GM18909 (cell line): ENCODE results near the gene TAB3.

Source experiments
- ATAC-seq: cut with Tn5 transposase; IDR thresholded peaks from one replicate; pipeline ENCODE4 v1.9.1; 2021; ENCODE audit warnings: mild to moderate bottlenecking; ENCODE audit not compliant: unreplicated experiment, poor library complexity

The TAB3 gene, protein sequence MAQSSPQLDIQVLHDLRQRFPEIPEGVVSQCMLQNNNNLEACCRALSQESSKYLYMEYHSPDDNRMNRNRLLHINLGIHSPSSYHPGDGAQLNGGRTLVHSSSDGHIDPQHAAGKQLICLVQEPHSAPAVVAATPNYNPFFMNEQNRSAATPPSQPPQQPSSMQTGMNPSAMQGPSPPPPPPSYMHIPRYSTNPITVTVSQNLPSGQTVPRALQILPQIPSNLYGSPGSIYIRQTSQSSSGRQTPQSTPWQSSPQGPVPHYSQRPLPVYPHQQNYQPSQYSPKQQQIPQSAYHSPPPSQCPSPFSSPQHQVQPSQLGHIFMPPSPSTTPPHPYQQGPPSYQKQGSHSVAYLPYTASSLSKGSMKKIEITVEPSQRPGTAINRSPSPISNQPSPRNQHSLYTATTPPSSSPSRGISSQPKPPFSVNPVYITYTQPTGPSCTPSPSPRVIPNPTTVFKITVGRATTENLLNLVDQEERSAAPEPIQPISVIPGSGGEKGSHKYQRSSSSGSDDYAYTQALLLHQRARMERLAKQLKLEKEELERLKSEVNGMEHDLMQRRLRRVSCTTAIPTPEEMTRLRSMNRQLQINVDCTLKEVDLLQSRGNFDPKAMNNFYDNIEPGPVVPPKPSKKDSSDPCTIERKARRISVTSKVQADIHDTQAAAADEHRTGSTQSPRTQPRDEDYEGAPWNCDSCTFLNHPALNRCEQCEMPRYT

DNA sequence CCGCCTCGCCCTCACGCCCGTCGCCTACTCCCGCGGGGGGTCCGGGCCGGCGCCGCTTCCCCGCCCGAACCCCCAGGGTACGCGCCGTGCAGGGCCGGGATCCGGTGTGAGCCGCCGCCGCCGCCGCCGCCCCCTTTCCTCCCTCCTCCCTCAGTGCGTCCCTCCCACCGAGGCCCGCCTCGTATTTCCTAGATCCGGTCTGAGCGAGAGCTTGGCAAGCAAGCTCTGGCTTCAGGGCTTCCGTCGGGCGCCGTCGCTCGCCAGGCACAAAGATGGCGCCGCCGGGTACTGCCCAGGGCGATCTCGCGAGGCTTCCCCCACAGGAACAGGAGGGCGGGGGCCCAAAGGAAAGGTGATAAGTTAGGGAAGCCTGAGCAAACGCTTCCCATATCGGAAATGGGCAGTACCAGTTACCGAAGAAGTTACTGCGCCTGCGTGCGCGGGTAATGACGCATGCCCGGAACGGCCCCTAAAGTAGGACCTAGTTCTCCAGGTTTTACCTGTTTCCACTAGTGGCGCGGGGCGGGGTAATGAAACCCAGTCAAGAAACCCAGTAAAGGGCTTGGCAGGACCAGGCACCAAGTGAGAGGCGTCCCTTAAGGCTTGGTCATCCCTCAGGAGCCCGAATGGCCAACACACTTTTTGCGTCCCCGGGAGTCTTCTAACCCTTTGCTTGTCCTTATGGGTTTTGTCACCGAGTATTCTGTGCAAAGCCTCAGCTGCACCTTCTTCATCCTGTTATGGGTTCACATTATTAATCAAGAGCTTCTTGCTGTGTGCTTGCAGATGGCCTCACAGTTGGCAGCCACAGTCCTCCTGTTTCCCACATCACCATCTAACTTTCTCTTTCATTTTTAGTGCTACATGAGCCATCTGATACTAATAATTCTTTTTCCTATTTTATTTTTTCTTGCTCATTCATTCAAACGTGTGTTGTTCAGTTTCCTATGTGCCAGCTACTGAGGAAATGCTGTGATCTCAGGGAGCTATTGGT, at the start of gene TAB3:
Gene TAB3, minus strand, starts transcription at position 108 of the 994 bp plus-strand sequence. CDS start 29,666 bp downstream, outside the sequence.
- peak; percentile 91 for ATAC-seq

DNA sequence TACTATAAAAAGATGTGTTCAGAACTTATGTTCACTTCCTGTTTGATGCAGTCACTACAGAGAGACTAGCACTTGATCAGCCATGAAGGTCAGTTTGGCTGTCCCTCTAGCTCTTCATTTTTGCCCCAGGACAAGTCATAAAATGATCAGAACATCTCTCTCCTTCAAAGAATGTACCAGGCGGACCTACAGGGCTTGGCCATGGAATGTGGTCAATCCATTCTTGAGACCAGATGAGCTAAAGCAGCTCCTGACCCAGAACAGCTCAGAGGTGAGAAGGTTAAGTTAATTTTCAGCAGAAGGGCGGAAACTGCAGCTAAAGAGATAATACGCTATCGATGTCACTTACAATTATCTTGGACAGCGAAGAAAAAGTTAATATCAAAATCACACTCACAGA, 49.2 kb upstream of the TAB3 start:
- ATAC-seq: no peak

DNA sequence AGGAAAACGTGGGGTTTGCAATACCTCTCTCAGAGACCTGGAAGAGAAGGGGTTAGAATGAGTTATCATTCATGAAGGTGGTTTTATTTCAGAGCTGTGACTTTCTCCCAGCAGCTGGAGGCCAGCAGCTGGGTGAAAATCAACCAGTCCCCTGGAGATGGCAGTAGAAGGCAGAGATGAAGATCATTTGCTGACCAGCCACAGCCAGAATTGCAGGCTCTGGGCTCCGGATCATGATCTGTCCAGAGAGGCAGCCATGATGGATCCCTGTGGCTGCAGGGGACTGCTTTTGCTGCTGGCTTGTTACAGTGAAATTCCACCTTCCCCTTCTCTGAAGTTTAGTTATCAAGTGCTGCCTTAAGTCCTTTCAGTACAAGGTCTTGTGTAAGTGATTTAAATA, 46.9 kb upstream of the TAB3 start:
- ATAC-seq: no peak

DNA sequence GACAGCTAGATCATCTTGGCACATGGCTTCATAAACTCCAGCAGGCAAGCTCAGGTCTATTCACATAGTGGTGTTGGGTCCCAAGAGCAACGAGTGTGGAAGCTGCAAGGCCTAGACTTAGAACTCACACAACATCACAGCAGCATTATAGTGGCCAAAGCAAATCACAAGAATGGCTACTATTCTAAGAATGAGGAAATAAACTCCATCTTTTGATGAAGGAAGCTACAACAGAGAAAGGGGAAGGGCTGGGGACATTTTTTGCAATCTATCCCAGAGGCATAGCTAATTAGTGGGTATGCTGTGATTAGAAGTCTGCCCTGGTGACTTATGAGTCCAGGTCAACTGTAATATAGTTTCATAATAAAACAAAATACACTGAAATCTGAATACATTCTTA, 42.9 kb upstream of the TAB3 start:
- no peak for ATAC-seq

DNA sequence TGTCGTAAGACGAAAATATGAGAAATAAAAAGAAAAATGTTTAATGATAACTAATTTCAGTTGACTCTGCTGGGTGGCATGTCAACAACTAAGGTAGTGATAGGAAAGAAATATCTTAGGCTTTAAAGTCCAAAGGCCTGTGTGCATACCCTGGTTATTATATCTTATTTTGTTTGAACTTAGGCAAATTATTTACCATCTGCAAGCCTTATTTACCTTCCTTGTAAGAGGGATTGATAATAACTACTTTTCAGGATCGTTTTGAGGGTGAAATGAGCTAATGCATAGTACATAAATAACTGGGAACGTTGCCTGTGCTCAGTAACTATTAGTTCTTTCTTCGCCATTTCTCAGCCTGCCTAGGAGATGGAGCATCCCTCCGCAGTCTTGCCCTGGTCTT, 41.6 kb upstream of the TAB3 start:
- no peak for ATAC-seq

DNA sequence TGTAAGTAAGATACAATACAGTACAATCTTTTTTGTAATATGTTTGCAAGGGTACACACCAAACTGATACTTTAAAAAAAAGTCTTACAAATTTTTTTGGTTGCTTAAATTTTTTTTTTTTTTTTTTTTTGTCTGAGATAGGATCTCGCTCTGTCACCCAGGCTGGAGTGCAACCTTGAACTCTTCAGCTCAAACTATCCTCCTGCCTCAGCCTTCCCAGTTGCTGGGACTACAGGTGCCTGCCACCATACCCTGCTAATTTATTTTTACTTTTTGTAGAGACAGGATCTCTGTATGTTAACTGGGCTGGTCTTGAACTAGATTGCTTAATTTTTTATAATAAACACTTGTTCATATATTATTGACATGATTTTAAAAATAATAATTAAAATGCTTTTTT, 41.1 kb upstream of the TAB3 start:
- ATAC-seq: no peak

DNA sequence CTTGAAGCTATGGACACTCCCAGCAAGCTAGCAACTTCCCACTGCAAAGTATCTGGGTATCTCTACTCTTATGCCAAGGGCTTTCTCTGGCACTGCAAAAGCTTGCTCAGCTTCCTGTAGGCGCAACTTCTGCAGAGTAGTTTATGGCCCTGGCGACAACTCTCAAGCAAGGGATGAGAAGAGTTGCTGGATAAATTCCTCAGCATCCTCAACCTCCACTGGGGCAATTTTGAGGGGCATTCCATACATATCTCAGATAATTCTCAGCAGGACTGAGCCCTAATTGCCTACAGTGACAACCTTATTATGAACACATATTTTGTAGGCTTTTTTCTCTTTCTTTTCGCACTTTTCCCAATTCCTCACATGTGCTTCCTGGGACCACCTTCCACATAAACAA, 31.2 kb upstream of the TAB3 start:
- ATAC-seq: no peak

DNA sequence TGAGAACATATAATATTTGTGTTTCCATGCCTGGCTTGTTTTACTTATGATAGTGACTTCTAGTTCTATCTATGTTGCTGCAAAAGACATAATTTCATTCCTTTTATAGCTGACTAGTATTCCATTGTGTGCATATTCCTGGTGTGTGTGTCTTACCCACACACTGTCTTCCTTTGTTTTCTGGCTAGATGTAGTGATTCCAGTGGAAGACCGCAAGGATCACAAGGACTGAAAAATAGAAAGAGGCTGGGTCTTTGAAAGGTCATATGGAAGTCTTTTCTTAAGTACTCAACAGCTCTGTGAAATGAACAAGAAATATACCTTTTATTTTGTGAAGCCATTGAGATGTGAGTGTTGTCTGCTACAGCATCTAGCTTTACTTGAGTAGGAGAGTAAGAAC, 29.4 kb upstream of the TAB3 start:
- no peak for ATAC-seq

DNA sequence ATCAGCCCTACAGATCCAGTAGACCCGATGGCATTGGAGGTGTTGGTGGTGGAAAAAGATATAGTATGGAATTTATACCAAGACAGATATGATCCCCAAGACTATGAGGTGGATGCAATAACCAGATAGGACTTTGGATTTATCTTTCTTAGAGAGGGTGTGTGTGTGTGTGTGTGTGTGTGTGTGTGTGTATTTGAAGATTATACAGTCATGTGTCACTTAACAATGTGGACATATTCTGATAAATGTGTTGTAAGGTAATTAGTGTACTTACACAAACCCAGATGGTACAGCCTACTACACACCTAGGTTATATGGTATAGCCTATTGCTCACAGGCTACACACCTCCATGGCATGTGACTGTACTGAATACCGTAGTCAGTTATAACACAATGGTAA, 24.4 kb upstream of the TAB3 start:
- no peak for ATAC-seq

DNA sequence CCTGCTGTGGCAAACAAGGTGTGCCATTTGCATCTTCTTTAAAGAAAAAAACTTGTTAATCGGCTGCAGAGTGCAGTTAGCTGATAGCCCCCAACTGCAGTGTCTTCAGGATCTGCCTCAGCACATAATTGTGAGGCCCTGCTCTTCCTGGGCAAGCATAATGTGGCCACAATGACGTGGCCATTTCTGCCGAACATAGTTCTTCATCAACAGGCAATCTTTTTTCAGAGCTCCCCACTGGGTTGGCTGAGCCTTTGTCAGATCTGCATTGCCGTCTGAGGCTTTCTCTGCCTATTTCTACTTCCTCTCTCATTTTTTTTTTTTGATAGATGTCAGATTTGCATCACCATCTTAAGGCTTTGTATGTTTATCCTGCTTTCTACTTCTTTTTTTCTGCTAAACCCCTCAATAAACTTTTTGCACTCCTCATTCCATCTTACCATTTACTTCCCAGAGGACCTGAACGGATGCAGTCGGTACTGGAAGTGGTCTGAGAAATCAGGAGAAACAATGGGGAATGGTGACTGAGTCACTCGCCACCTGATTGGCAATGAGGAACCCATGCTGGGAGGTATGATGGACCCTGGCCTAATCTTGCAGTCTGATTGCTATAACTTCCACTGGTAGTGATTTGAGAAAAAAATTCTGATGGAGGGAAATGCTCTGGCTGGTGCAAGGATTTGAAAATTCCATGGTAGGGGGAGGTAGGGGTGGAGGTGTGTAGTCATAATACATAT, 21.2 kb upstream of the TAB3 start:
- ATAC-seq: no peak

DNA sequence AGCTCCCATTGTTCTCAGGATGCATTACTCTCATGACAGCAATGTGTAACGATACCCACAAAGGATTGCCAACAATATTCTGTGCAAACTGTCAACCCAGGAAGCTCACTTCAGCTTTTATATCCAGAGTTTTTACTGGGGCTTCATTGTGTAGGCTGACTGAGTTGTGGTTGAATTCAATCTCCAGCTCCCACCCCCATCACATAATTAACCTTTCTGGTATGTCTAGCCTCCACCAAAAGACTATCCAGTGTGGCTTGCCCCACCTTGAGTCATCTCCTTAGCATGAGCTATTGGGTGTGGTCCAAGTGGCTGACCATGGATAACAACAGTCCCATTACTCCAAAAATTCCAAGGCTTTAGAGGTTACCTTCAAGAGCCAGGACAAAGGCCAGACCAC, 17.7 kb upstream of the TAB3 start:
- no peak for ATAC-seq

DNA sequence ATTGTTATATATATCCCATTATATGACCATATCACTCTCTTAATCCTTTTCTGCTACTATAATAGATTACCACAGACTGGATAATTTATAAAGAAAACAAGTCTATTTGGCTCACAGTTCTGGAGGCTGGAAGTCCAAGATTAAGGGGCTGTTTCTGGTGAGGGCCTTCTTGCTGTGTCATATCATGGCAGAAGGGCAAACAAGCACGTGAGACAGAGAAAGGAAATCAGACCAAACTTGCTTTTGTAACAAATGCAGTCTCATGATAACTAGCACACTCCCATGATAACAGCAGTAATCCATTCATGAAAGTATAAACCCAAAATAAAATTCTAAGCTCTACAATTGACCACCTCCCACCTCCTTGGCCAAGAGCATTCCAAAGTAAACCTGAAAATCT, 16.3 kb upstream of the TAB3 start:
- ATAC-seq: no peak

DNA sequence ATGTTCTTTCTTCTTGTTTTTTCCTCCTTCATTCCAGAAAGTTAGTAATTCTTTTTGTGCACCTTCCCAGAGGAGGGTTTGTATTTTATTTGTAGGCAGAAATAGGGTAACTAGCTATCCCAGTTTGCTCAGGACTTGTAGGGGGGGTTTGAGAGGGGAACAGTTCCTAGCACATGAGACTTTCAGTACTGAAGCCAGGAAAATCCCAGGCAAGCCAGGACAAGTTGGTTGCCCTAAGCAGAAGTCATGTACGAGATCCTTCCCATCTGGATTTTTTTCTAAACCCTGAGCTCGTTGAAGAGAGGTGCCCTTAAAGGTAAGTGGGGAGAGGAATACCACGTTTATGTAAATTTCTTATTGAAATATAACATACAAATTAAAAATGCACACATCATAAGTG, 15.6 kb upstream of the TAB3 start:
- no peak for ATAC-seq

DNA sequence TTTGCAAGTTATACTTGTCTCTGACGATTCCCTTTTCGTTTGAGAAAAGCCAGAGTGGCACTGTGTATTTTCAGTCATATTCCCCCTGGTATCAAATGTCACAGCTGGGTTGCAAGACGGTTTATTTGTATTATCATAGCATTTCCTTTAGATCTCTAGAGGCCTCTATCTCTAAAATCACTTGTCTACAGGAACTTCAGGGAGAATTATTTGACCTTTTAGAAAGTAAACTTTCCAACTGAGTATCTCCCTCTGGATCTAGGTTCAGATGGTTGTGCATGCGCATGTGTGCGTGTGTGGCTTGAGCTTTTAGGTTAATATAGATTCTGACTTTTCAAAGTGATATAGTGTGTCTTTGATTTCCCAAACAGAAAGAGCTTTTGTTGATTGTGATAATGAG, 15.1 kb upstream of the TAB3 start:
- no peak for ATAC-seq

DNA sequence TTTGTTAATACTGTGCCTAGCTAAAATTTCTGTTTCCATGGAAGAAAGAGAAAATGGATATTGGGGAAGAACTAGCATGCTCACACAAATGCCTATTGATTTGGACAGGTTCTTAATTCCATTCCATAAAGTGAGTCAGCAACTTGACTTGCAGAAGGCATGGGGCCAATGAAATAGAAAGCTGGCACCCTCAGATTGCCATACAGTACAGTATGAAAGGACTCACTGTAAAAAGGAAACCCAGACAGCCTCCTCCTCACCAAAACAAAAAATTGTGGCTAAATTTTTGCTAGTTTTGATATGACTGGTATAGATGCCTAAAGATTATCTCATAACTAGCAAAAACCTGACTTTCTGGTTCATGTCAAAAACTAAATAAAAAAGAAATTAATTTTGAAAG, 11.2 kb upstream of the TAB3 start:
- ATAC-seq: no peak

DNA sequence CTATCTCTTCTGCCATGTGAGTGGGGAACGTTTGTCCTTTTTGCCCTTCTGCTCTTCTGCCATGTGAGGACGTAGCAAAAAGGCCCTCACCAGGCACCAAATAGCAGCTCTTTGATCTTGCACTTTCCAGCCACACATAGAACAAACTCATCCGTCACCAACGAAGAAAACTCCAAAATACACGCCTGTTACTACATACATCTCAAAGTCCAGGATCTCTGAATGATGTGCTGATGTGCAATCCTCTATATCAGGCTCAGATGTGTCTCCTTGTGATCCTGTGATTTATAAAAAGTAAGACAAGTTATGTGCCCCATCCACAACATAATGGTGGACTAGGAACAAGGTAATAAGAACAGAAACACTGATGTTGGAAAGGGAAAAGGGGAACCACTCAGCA, 9.8 kb upstream of the TAB3 start:
- no peak for ATAC-seq

DNA sequence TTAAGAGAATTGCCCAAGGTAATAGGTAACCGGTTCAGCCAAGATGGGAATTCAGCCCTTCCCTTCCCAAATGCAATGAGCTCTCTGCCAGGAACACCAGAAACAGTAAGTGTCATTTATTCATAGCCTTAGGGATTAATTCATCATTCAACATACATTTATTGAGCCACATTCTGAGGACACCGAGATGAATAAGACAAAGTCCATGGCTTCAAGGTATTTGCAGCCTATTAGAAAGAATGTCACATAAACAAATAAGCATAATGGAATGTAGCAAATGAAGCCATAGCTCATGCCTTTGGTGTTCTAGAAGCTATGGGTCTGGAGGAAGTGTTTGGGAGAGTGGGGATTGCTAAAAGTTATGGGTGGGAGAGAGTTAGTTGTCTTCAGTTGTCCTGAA, 6.3 kb upstream of the TAB3 start:
- ATAC-seq: no peak

DNA sequence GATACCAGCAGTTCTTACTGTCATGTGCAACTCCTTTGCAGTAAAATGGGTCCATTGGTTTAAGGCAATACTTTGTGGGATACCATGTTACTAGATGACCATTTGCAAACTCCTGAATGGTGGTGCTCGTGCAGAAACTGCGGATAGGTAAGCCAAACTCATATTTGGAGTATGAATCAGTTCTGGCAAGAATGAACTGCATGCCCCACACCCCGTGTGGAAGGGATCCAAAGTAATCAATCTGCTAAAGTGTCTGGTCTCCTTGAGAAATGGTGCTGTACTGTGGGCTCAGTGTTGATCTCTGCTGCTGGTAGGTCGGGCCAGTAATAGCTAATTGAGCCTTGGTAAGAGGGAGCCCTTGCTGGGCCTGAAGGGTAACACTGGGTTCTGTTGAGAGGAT, 4.2 kb upstream of the TAB3 start:
- ATAC-seq: no peak

DNA sequence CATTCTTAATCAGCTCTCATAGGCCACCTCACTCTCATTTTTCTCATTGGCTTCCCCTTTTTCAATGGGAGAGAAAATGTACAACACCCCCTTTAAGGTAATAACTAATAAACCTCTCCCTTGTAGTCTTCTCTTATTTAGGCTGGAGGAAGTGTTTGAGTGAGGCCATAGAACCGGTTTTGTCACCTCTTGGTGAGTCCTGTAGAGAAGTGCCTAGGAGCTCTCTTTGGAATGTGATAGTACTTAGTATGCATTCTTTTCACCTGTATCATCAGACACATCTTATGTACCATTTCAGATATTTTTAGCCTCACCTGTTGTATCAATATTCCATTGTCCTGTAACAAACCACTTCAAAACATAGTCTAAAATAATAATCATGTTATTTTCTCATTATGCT, 3.5 kb upstream of the TAB3 start:
- ATAC-seq: no peak

DNA sequence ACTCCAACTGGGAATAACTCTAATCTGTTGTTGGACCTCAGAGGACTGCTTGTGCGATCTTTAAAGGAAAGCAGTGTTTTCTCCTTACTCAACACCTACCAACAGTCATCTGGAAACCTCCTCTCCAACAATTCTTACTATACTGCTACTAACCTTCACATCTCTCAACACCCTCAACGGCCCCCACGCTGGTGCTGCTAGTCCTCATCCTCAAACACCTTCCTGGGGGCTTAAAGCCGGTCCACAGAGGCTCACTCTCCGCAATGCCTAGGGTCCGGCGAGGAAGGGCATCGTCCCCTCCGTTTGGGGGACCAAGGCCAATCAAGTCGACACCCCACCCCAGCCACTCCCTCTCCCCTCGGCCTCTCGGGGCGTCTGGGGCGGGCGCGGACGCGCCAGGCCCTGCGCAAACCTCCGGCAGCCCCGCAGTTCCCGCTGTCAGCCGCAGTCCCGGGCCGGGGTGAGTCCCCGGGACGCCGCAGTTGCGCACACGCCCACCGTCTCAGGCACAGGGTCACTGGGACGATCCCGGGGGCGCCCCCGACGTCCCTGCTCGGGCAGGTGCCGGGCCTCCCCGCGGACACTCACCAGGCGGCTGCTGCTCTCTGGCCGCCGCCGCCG, 418 bp downstream of the TAB3 start:
- peak; percentile 32 for ATAC-seq
